ENCODE measurements around the gene NFRKB.

- TF ChIP-seq CTCF (IDR thresholded peaks at IDR 0.05; ENCODE audit: low read depth, low read length) (no peak), EZH2phosphoT487 (IDR thresholded peaks at IDR 0.05; ENCODE audit: low read depth) (no peak)
These were observed 876 bp downstream of the NFRKB start for GRCh38 chr11:129894278-129895125.
